DOHH2 (cell line): ENCODE results near the gene MAP2K5.

Experiments used
- EZH2phosphoT487 ChIP-seq: fragments of 200-600 bp; sonication (generic); IDR thresholded peaks from 2 replicates; pipeline ENCODE4 v1.6.1; 2017; ENCODE audit warnings: borderline replicate concordance, mild to moderate bottlenecking, antibody characterized with exemption, low read length, moderate library complexity, mixed read lengths
- TF ChIP-seq, protein P1 (sequence below): fragments of 200-600 bp; sonication (generic); IDR thresholded peaks from one replicate; pipeline ENCODE4 v1.5.1; 2014; ENCODE audit warnings: antibody characterized with exemption, mild to moderate bottlenecking, low read depth, low read length; ENCODE audit not compliant: poor library complexity, severe bottlenecking

DNA sequence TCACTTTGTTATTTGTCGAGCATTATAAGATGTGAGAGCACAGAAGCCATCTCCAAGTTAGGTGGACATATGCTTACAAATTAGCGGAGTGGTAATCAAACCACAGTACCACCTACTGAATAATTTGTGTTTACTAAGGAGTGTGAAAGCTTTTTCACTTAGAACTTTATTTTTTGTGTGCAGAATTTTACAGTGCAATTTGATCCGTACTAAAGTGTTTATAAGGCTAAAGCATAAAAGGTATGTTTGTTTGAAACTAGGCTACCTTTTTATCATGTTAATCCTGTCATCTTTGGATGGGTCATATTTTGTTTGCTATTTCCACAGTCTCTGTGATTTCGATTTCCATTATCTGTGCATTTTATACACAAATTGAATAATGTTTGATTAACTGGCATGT lies 37.5 kb downstream of the MAP2K5 start:
- TF ChIP-seq EZH2phosphoT487: no peak
- TF ChIP-seq, protein P1, sequence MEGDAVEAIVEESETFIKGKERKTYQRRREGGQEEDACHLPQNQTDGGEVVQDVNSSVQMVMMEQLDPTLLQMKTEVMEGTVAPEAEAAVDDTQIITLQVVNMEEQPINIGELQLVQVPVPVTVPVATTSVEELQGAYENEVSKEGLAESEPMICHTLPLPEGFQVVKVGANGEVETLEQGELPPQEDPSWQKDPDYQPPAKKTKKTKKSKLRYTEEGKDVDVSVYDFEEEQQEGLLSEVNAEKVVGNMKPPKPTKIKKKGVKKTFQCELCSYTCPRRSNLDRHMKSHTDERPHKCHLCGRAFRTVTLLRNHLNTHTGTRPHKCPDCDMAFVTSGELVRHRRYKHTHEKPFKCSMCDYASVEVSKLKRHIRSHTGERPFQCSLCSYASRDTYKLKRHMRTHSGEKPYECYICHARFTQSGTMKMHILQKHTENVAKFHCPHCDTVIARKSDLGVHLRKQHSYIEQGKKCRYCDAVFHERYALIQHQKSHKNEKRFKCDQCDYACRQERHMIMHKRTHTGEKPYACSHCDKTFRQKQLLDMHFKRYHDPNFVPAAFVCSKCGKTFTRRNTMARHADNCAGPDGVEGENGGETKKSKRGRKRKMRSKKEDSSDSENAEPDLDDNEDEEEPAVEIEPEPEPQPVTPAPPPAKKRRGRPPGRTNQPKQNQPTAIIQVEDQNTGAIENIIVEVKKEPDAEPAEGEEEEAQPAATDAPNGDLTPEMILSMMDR: no peak
